SH-SY5Y (cell line): Measurements from ENCODE around the gene GPR87.

ENCODE experiments used
- GATA2 ChIP-seq: IDR thresholded peaks from 2 replicates; pipeline ENCODE4 v1.6.1; 2011; ENCODE audit warnings: mild to moderate bottlenecking, low read depth, low read length
- GATA3 ChIP-seq: IDR thresholded peaks from 2 replicates; pipeline ENCODE4 v1.6.1; 2011; ENCODE audit warnings: low read depth, mild to moderate bottlenecking, low read length, moderate library complexity

DNA sequence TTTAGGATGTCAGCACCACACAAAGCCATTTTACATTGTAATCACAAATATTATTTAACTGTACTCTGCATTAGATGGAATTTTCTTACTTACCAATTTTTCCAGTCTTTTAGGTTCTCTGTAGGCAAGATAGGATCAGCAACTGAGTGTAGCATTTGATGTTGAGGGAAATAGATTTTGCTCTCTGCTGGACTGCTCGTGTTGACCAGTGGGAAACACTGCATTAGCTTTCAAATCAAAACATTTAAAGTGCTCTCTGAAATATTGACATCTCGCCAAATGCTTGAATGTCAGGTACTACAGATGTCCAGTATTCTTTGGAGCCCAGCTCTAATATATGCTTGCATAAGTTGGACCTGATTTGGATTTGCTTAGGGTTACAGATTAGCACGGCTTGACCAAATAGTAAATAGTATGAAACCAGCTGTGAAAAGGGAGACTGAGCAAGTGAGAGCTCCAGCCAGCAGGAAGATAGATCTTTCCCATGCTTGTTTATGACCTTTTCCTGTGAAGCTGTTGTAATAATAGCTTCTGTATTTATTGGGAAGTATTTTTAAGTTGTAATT is 67.8 kb downstream of the GPR87 start:
- TF ChIP-seq GATA2, result no peak
- TF ChIP-seq GATA3, result no peak
